Measurements from ENCODE around the gene CCDC89. TPM values are rescaled to one million over a fixed set of nuclear protein-coding genes. Genes with fewer than 3 reads are reported as not detected.

The CCDC89 gene
- total RNA-seq: not detected in 2 replicates

GRCh38 chr11:85685820-85686459 lies at the start of gene CCDC89:
TSS of gene CCDC89 (minus strand) at chr11:85686195. CDS start at chr11:85686130, 65 bp downstream.

DNA sequence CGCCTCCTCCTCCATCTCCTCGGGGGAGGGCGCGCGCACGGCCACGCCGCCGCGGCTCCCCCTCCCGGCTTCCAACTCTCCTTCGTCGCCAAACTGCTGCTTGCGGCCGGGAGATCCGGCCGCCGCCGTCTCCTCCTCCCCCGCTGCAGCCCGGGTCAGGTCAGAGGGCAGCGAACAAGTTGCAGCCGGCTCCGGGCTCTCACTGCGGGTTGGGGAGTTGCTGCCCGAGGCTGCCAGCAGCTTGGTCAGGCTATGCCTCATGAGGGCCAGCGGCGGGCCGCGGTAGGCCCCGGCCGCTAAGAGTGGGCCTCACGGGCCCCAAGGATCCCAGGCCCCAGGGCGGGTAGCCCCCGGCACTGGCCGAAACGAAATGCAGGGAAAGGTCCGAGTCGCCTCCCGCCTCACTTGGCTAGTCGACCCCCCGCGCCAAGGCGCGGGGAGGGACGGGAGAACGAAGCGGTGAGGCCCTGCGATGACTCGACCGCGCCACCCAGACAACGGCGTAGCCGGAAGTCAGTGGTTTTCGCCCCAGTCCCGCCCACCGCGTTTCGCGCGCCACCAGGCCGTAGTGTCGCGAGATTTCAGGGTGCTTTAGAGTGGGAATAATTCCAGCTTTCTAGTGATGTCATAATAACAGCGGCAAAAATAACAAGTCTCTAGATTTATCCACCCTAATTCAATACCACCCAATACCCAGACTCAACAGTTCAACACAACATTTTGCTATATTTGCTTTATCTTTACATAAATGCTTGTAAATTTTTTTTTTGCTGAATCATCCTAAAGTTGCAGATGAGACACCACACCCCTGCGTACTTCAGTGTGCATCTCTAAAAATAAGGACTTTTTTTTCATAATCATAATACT lies 21.1 kb downstream of the CCDC89 start, which contains the start of gene CREBZF:
CREBZF (minus strand) TSS at position 515 of the 867 bp plus-strand sequence; CDS start at position 261, 254 bp downstream.

GRCh38 chr11:85647604-85648299 lies 38.2 kb downstream of the CCDC89 start, which contains the start of gene TMEM126A:
TSS of gene TMEM126A (plus strand) at chr11:85647967. CDS start at chr11:85650256, 2,289 bp downstream.

Other genes starting within 250 kb of the CCDC89 start
- 0.48 and 0.85 TPM in 2 replicates for gene DLG2, start 58.9 kb downstream of the CCDC89 start, total RNA-seq
- 48.0 and 85.9 TPM in 2 replicates for gene TMEM126B, start 57.6 kb downstream of the CCDC89 start, total RNA-seq
- gene TMEM126A, start 38.2 kb downstream of the CCDC89 start, total RNA-seq: 30.8 and 40.5 TPM in 2 replicates
- 42.7 and 50.1 TPM in 2 replicates for gene CREBZF, start 21.1 kb downstream of the CCDC89 start, total RNA-seq
- gene SYTL2, start 124.9 kb upstream of the CCDC89 start, total RNA-seq: 11.1 and 20.0 TPM in 2 replicates
- not detected in 2 replicates for gene CCDC83, start 169.2 kb upstream of the CCDC89 start, total RNA-seq

Measured in tracheal epithelial cell (primary cell).